Posterior vena cava (tissue), 2 donors: ENCODE data around the gene SPOCK2. TPM values are rescaled to one million over a fixed set of nuclear protein-coding genes. Genes with fewer than 3 reads are reported as not detected.
A peak's percentile ranks its signal among the peaks of the same experiment; 100 is the strongest.

Source experiments
- DNase-seq: peaks from one replicate; pipeline ENCODE4 v3.0.0-alpha.2; 2020; ENCODE audit warnings: low spot score
- intact Hi-C, 2 donors: fragments of 100-400 bp; cut with DNase I; formaldehyde crosslinking; loops; one replicate each; pipeline versions ENCODE4 v1.14.1 to v1.14.2; 2022 to 2023
- total RNA-seq, 2 donors: library from RNA; stranded (reverse); fragmentation: NEBNext Ultra II Directional; extraction: Animal tissue kit (Norgen Biotek cat#: 25700); gene quantifications; one replicate each; pipeline ENCODE4 v1.2.1, GENCODE V29; 2021
- donor health status: DM: yes; HTN: yes; CAD: no.
- donor health status: DM: yes; HTN: yes; CAD: no.

The SPOCK2 gene
- total RNA-seq, 2 donors from 2014 or later = 2.4 to 4.5 TPM

DNA sequence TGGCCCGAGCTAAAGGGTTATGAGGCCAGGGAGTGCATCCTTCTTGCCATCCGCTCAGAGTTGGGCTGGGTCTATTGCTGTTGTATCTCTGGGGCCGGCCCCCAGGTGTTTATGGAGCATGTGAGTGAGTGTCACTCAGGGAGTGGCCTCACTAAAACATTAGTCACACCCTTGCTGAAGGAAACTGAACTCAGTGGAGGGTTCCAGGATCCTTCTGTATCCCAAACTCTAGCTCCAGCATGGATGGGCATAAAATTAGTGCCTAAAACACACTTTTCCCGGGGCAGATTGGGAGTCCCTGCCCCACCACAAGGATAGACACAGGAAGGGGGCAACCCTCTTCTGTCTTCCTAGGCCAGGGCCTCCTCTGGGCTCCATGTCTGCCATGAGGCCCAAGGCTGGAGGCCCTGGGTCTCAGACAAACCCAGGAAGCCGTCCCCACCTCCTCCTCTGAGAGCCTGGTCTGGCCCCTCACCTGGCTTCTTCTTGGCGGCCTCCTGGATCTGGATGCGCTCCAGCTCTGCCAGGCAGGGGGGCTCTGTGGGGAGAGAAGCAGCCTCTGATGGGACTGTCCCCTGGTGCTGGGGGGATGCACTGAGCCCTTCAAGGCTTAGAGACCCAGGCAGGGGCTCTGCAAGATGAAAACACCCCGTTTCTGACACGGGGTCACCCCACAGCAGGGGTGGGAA, 24.5 kb downstream of the SPOCK2 start:
- intact Hi-C loops = loop anchor here in 1 of 2 donors (5.0 kb wide), 1 partner anchor 1843 kb away; no protein-coding TSS in a partner anchor
- DNase-seq = no peak

DNA sequence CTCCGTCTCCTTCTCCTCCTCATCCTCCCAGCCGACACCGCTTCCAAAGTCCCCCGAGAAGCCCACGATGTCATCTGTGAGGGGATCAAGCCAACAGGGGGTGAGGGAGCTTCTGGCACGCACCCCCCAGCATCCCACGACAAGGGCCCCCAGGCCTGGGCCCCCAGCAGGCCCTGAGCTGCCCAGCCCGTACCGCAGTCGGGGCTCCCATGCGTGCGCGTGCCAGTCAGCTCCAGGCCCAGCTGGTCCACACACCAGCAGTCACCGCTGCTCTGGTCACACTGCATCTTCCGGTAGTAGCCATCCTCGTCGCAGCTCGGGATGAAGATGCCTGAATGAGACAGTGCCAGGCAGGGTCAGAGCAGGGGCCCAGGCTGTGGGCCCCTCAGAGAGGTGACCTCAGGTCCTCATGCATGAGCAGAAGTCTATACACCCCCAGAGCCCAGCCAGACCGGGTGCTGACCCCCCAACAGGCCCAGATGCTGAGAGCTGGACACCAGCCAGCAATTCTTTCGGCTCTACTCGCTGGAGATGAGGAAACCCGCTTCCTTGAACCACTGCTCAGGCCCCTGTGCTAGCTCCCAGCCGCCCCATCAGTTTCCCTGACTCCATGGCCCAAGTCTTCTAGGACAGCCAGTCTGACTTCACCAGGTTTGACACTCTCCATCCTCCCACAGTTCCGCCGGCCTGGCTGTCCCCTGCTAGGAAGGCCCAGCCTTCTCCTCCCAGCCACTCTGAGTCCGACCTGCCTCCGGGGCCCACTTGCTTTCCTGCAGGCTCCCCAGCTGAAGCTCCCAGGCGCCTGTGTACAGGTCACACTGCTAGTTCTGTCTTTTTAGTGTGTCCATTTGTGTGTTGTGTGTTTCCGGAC, 25.3 kb downstream of the SPOCK2 start:
- intact Hi-C loops = loop anchor here in 1 of 2 donors (5.0 kb wide), 1 partner anchor 1844 kb away; no protein-coding TSS in a partner anchor
- no peak for DNase-seq

DNA sequence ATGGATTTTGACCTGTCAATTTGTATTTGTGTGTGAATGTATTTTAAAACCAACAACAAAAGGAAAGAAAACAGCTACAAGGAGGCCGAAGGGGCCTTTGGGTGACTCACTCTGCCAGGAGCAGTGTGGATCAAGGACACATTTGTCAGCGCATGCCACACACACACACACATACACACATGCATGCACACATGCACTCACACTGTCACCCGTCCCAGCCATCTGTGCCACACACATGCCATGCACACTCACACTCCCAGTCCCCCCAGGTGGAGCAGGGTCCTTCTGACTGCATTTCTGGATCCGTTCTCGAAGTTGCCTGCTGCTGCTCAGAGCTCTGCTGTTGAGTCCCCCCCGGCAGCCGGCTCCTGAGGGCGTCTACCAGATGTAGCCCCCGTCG, 26.0 kb downstream of the SPOCK2 start:
- intact Hi-C loops = loop anchor here in 1 of 2 donors (5.0 kb wide), 1 partner anchor 1845 kb away; no protein-coding TSS in a partner anchor
- no peak for DNase-seq

DNA sequence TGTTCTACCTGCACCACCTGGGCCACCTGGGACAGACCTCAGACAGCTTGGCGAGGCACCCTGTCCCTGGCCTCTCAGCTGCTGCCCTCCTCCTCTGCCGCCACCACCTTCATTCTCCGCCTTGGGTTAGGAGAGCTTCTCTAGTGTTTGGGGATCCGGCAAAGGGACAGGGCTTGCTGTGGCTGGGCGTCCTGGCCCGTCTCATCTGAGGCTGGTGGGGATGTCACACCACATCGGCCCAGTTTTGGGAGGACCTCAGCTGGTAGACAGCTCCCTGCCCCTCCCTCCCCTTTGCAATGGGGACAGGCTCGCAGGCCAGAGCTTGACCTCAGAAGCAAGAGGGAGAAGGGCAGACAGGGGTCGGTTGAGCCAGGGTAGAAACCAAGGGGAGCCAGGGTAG, 26.4 kb downstream of the SPOCK2 start:
- DNase-seq = no peak
- intact Hi-C loops = loop anchor here in 1 of 2 donors (5.0 kb wide), 1 partner anchor 1845 kb away; no protein-coding TSS in a partner anchor

DNA sequence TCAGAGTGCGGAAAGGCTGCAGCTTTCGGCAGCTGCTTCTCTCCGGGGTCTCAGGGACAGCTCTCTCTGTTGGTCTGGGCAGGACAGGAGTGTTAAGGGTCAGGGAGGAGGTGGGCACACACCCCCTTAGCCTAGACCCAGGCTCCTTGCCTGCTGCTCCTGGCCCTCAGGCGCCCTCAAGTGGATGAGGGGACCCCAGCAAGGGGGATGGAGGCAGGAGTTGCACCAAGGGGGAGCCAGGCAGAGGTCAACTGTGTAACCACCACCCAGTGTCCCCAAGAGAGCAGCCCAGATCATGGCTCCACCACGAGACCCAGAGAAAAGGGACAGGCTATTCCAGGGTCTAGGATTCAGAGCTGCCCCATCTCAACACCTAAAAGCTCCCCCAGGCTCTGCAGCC, 26.9 kb downstream of the SPOCK2 start:
- no peak for DNase-seq
- intact Hi-C loops = loop anchor here in 1 of 2 donors (5.0 kb wide), 1 partner anchor 1846 kb away; no protein-coding TSS in a partner anchor

DNA sequence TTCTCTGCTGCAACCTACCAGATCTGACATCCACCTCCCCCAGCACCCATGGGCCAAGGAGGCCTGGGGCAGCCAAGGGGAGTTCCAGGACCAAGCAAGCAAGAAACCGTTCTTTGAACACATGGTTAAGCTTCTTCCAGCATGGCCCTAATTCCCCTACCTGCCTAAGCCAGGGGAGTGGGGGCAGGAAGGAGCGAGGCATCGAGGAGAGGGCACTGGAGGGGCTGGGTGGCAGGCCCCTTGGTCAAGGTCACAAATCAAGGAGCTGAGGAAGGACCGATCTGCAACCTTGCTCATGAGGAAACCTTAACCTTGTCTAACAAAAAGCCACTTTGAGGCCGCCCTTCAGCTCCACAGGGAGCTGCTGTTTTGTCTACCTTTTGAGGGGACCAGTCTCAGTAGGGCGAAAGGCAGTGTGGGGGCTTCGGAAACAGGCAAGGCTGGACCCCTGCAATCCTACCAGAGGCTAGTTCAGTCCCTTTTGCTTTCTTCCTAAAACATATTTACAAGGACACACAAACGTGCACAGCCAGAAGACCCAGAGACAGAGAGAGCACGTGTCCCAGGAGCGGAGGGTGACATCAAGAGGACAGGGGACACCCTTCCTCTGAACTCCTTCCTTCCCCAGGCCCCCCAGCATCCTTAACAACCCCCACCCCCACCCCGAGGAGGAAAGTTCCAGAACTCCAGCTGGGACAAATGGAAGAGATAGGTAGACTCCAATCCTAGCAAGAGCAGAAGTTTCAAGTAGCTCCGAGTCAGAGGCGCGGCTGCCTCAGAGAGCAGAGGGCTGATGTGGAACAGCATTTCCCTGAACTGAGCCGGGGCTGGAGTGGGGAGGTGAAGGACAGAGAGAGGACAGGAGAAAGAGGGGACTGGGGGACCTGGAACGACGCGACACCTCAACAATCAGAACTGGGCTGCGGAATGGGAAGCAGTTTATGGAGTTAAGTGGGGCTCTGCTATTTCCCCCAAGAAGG, 28.2 kb downstream of the SPOCK2 start:
- no peak for DNase-seq
- intact Hi-C loops = loop anchor here in 1 of 2 donors (5.0 kb wide), 1 partner anchor 1847 kb away; no protein-coding TSS in a partner anchor

DNA sequence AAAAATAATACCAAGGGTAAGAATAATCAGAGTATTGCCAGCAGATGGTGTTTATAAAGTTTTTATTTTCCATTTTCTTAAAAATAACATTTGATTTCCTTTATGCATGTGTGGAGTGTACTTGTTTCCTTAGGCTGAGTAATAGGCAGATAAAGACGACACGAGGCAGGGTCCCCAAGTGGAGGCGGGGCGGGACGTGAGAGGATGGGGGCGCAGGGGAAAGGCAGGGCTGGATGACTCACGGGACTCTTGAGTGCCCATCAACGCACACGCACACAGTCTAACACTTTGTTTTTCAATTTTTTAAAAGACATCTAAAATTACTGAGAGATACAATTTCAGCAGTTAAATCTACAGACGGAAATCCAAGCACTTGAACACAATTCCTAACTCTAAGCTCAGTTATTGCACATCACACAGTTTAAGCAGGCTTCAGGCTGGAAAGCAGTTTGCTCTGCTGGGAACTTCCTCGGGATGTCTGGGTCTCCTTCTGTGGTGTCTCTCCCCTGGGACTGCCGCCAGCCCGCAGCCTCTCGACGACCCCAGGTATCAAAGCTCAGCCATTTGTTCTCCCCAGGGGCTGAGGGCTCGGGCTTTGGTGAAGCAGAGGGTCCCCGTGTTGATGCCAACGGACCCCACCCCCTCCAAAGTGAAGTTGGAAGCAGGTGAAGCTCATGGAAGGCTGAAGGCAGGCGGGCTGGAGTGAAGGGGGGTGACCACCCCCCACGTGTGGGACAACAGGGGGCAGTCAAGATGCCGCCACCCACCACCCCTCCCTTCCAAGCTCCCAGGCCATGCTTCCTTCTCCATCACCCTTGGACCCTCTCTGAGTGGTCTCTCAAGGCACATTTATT, 29.1 kb downstream of the SPOCK2 start:
- no peak for DNase-seq
- intact Hi-C loops = no loop called here

DNA sequence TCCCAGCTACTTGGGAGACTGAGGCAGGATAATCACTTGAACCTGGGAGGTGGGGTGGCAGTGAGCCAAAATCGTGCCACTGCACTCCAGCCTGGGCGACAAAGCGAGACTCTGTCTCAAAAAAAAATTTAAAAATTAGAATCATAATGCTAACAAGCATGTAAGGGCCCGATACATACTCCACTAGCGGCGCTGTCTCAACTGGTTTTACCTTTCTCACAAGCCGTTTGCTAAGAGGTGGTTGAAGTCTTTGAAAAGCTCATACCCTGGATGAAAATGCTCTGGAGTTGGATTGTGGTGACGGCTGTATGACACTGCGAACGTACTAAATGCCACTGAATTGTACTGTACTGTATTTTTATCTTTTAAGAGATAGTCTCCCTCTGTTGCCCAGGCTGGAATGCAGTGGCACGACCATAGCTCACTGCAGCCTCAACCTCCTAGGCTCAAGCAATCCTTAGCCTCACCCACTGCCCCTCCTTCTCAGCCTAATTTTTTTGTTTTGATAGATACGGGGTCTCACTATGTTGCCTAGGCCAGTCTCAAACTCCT, 29.9 kb downstream of the SPOCK2 start:
- intact Hi-C loops = no loop called here
- no peak for DNase-seq

DNA sequence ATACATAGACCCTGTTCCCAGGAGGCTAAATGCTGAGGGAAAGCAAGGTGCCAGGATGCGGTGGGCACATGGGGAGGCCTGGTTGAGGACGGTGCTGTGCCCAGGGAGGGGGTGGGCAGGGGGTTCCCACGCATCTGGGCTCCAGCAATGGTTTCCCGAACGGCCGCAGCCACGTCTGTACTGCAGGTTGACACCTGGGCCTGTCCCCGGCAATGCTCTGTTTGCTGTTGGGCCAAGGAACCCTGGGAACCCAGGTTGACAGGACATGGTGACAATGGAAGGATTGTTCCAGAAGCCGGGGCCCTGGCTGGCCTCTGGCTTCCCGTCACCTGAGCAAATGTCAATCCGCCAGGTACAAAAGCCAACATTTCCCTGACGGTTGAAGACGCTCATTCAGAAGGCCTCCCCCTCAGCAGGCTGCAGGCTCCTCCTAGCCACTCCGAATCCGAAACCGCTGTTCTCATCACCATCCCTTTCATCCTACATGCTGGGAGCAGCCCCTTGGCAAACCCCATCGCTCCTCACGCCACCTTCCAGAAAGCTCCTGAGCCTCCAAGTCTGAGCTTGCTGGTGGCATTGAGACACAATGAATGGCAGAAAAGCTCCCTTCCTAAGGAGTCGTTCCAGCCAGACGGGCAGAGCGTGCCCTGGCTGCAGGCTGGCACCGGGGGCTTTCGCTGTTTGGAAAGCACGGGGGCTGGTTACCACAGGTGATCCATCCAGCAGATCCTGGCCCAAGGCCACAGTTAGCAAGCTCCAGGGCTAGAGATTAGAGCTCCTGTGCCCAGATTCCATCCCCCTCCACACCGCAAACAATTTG, 31.2 kb downstream of the SPOCK2 start:
- intact Hi-C loops = no loop called here
- DNase-seq = no peak

DNA sequence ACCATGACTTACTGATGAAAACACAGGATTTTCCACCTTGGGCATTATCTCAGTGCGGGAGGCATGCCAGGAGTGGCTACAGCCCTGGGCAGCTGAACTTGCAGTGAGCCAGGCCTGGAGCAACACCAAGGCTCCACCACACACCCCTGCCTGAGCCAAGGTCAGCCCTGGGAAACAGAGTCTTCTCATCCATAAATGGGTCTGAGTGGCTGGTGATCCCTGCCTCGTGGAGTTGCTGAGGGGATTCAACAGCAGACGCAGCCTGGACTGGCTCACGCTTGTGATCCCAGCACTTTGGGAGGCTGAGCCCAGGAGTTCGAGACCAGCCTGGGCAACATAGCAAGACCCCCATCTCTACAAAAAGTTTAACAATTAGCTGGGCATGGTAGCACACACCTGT, 32.2 kb downstream of the SPOCK2 start:
- DNase-seq = no peak
- intact Hi-C loops = no loop called here

DNA sequence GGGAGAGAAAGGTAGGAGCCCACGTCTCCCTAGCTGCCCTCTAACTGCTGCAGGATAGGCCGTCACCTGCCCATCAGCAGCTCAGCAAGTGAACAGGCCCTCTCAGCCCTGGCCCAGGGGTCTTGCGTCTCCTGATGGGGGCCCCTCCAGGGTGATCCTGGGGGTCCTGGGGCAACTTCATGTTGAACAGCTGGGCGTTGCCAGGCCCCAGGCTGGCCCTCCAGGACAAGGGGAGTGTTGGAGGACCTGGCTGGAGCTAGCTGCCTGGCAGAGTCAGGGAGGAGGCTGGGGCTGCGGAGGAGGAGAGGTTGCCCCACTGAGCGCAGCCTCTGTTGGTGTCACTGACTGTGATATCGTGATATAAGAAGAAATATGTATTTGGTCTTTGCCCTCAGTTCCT, 34.7 kb downstream of the SPOCK2 start:
- peak; percentile 73 for DNase-seq
- intact Hi-C loops = loop anchor here in 1 of 2 donors (5.0 kb wide), 2 partner anchors 156 to 284 kb away; no protein-coding TSS in a partner anchor

DNA sequence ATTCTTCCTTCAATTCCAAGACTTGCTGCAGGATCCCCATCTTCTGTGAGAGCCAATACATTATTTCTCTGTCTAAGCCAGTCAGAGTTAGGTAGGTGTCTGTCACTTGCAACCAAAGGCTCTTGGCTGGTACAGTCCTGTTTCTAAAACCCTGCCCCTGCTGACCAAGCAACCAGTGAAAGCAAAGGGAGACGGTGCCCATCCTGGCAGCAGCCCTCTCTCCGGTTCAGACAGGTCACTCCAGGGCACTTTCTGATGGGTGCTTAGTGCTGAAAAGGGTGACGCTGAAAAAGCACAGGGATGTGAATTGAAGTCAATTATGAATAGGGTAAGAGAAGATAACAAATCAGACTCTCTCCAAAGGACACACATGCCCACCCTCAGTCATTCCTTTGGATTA, 37.5 kb downstream of the SPOCK2 start:
- no peak for DNase-seq
- intact Hi-C loops = loop anchor here in 1 of 2 donors (5.0 kb wide), 2 partner anchors 154 to 286 kb away; no protein-coding TSS in a partner anchor

DNA sequence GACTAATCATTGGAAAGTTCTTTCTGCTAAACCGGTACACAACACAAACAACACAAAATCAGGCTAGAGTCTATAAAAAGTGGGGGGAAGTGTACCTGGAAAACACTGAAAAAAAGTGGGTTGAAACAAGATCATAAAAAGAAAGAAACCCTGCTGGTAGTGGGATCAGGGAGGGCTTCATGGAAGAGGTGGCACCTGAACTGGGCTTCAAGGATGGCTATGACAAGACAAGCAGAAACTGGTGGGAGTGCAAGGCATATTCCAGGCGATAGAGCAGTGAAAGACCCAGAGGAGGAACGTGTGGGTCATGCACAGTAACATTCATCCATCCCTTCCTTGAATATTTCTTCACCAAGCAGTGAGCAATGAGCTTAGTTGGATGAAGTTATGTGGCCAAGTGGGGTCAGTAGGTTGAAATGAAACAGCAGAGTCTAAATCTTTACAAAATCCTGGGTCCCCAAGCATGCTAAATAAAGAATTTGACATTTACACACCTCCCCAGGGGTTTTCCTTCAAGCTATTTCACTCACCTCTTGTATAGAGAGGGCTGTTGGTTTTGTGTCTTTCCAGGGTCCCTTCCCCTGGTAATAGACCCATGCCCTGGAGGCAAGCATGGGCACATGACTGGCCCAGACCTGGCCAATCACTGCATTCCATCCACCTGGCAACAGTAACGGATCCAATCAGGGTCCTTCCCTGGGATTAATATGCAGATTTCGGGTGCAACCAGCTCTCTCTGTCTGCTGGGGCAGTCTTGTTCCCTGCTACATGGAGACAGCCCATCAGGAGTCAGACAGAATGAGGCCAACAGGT, 38.2 kb downstream of the SPOCK2 start:
- intact Hi-C loops = loop anchor here (5.0 to 10.0 kb wide), 4 partner anchors 98 to 287 kb away; no protein-coding TSS in a partner anchor
- DNase-seq = no peak

DNA sequence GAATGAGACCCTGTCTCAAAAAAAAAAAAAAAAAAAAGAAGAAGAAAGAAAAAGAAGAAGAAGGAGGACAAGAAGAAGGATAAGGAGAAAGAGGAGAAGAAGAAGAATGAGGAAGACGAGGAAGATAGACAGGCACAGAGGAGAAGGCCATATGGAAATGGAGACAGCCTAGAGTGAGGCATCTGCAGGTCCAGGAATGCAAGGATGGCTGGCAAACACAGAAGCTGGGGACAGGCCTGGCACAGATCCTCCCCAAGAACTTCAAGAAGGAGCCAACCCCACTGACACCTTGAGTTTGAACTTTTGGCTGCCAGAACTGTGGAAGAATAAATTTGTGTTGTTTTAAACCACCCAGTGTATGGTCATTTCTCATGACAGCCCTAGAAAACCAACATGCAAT, 38.9 kb downstream of the SPOCK2 start:
- no peak for DNase-seq
- intact Hi-C loops = loop anchor here (5.0 to 10.0 kb wide), 2 partner anchors 97 to 155 kb away; no protein-coding TSS in a partner anchor

DNA sequence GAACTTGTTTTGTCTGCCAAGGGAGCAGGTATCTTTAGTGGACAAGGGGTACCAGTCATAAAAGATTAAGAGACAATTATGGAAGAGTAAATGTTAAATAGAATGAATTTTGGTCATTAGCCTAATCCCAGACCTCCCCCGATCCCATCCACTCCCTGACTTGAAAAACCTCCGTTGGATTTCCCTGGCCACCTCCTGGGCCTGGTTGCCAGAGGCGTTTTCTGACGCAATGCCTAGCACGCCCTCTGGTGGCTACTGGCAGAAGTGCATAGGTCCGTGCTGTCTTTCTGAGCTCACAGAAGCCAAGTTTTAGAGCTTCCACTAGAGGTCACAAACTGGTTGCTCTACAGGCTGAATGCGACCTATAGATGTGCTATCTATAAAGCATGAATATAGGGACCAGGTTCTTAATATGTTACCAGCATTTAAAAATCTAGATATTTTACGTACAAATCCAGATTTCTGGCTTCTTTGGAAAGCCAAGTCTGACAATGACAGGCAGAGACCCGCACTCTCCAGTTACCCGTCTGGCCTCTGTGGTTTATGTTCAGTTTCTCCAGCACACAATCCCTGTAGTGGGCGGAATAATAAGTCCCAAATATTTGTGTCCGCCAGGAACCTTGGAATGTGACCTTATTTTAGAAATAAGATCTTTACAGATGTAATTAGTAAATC, 39.8 kb downstream of the SPOCK2 start:
- DNase-seq = peak; percentile 96
- intact Hi-C loops = loop anchor here (5.0 to 10.0 kb wide), 2 partner anchors 96 to 154 kb away; no protein-coding TSS in a partner anchor
